Ovary (tissue), 9 donors: Measurements from ENCODE around the gene RTF1. TPM values are rescaled to one million over a fixed set of nuclear protein-coding genes. Genes with fewer than 3 reads are reported as not detected.
"Not testable (repeated sequence)": the region's sequence is repeated elsewhere in the genome, so short reads cannot be mapped to it uniquely, and the experiment has no call there.

Experiments
- DNase-seq, 5 donors: peaks; one replicate each; pipeline ENCODE4 v3.0.0-alpha.2; 2019 to 2020
- H3K27ac ChIP-seq, 2 donors: fragments of 200-600 bp; one replicate each; pipeline versions ENCODE4 v1.5.1 to v1.8.0; 2019 to 2022
- H3K27me3 ChIP-seq: fragments of 200-600 bp; one replicate; pipeline ENCODE4 v1.8.0; 2022
- H3K36me3 ChIP-seq: fragments of 200-600 bp; sonication (generic); one replicate; pipeline ENCODE4 v1.5.1; 2019
- H3K4me1 ChIP-seq: one replicate; pipeline ENCODE4 v1.8.1; 2013; ENCODE audit warnings: mild to moderate bottlenecking, moderate library complexity; ENCODE audit not compliant: insufficient read depth
- H3K4me3 ChIP-seq: fragments of 200-600 bp; sonication (generic); one replicate; pipeline ENCODE4 v1.5.1; 2017
- H3K9me3 ChIP-seq, 2 donors: fragments of 200-600 bp in 1 of 2; sonication (generic) in 1 of 2; one replicate each; pipeline versions ENCODE4 v1.5.1 to v1.8.1; 2013 to 2019; ENCODE audit warnings: mild to moderate bottlenecking in 1 of 2, moderate library complexity in 1 of 2
- CTCF ChIP-seq, 3 donors: fragments of 450-650 bp in 2 of 3; fragments of 200-600 bp in 1 of 3; IDR thresholded peaks; one replicate each; pipeline versions ENCODE4 v1.5.1 to v1.8.0; 2016 to 2022; ENCODE audit warnings: antibody characterized with exemption in 3 of 3, mild to moderate bottlenecking in 1 of 3
- EP300 ChIP-seq: sonication (generic); formaldehyde crosslinking; IDR thresholded peaks from one replicate; pipeline ENCODE4 v1.6.1; 2017; ENCODE audit warnings: antibody characterized with exemption
- POLR2A ChIP-seq: fragments of 450-650 bp; IDR thresholded peaks from one replicate; pipeline ENCODE4 v1.6.1; 2017; ENCODE audit warnings: antibody characterized with exemption, mild to moderate bottlenecking, moderate library complexity
- WGBS, 3 donors: extraction: QIAGEN DNeasy Blood & Tissue Kit in 1 of 3; methylation state at CpG; one replicate each; pipeline versions ENCODE4 v1.1.5 to v1.1.7; 2013 to 2017; 5-methylcytosine and 5-hydroxymethylcytosine counted together
- intact Hi-C, 4 donors: fragments of 100-400 bp; cut with DNase I; formaldehyde crosslinking; loops; one replicate each; pipeline versions ENCODE4 v1.11.0 to v1.15.1; 2022 to 2023
- polyA plus RNA-seq, 2 donors: library from polyadenylated mRNA; stranded (reverse); fragments of 200-250 nt in 1 of 2; fragments of 350-450 nt in 1 of 2; fragmentation: Illumina TruSeq in 1 of 2; extraction: RNeasy Lipid Tissue Mini Kit (QIAGEN cat#74804) in 1 of 2; gene quantifications; one replicate each; pipeline ENCODE4 v1.2.3, GENCODE V29; 2013 to 2014
- total RNA-seq, 7 donors: library from RNA; depleted of rRNA in 2 of 7; stranded (reverse); fragments of >200 nt in 2 of 7; fragmentation: NEBNext Ultra II Directional in 3 of 7; extraction: Animal tissue kit (Norgen Biotek cat#: 25700) in 3 of 7; gene quantifications; one replicate each; pipeline versions ENCODE4 v1.1.0 to v1.2.4, GENCODE V29; 2016 to 2023
- donor health status: DM: no; HTN: no; CAD: no; lungs with moderate emphysema.
- donor health status: DM: no; HTN: no; CAD: no.
- donor health status: Bipolar disorder and iron deficiency.
- donor health status: DM: yes; HTN: yes; CAD: no.
- donor health status: DM: no; HTN: no; CAD: no.
- donor health status: DM: yes; HTN: yes; CAD: no.

The RTF1 gene
- total and polyA plus RNA-seq, 9 donors = 22.2 to 57.1 (median 35.6) TPM

- intact Hi-C loops = no loop called here
- Histone ChIP-seq H3K9me3 (no peaks in the 10 kb centered on the region), H3K27ac (peak overlapping the region; percentile 15 to 70), H3K36me3 (no peaks in the 10 kb centered on the region), H3K27me3 (no peaks in the 10 kb centered on the region), H3K4me1 (peaks cover 5% of the 10 kb centered on the region), H3K4me3 (peak overlapping the region; percentile 99)
- no peak for TF ChIP-seq POLR2A
- no peak for TF ChIP-seq CTCF (IDR thresholded peaks at IDR 0.05)
- DNase-seq = peak in 3 of 5 donors; percentile 59 to 70 (median 66)
- WGBS, 3 donors = 0 to 2% (median 1%) methylated on average over 29 to 37 of the region's 37 CpGs
Measured at GRCh38 chr15:41417418-41418195, 712 bp downstream of the RTF1 start.

- intact Hi-C loops = no loop called here
- 94 to 96% (median 94%) methylated on average over 7 of the region's 7 CpGs for WGBS, 3 donors
Measured at GRCh38 chr15:41423979-41424659, 7.2 kb downstream of the RTF1 start.

GRCh38 chr15:41424809-41425208 is 7.9 kb downstream of the RTF1 start:
- WGBS, 3 donors = 94 to 96% (median 95%) methylated on average over 14 of the region's 14 CpGs
- Histone ChIP-seq H3K27me3 (no peaks in the 10 kb centered on the region), H3K27ac (no peak overlapping the region), H3K4me3 (no peak overlapping the region), H3K9me3 (no peaks in the 10 kb centered on the region), H3K36me3 (no peaks in the 10 kb centered on the region), H3K4me1 (peaks cover 3% of the 10 kb centered on the region)
- DNase-seq = no peak
- TF ChIP-seq EP300 = no peak
- TF ChIP-seq CTCF (IDR thresholded peaks at IDR 0.05) = no peak
- no peak for TF ChIP-seq POLR2A
- intact Hi-C loops = no loop called here

More at GRCh38 chr15:41423979-41424659, 7.2 kb downstream of the RTF1 start:
- no peaks in the 10 kb centered on the region for H3K9me3 ChIP-seq
- TF ChIP-seq EP300 (no peak), POLR2A (no peak), CTCF (IDR thresholded peaks at IDR 0.05) (no peak)
- H3K27me3 ChIP-seq = no peaks in the 10 kb centered on the region
- peaks cover 3% of the 10 kb centered on the region for H3K4me1 ChIP-seq
- H3K4me3 ChIP-seq = no peak overlapping the region
- H3K27ac ChIP-seq = no peak overlapping the region
- no peaks in the 10 kb centered on the region for H3K36me3 ChIP-seq
- DNase-seq = no peak

GRCh38 chr15:41425907-41426306 is 9.0 kb downstream of the RTF1 start:
- H3K27me3 ChIP-seq, H3K9me3 ChIP-seq, H3K4me1 ChIP-seq, H3K36me3 ChIP-seq, intact Hi-C loops, H3K4me3 ChIP-seq, H3K27ac ChIP-seq, DNase-seq: not testable (repeated sequence)
- 93 to 96% (median 94%) methylated on average over 5 of the region's 5 CpGs for WGBS, 3 donors
